Left lung (tissue), 10 donors: ENCODE data around the gene IKZF3. TPM values are rescaled to one million over a fixed set of nuclear protein-coding genes. Genes with fewer than 3 reads are reported as not detected.
"Not testable (repeated sequence)": the region's sequence is repeated elsewhere in the genome, so short reads cannot be mapped to it uniquely, and the experiment has no call there.

Experiments used
- ATAC-seq: fragments of 200-7000 bp; cut with Tn5 transposase; one replicate; pipeline ENCODE4 v1.9.1; 2020; ENCODE audit warnings: moderate library complexity
- DNase-seq, 4 donors: peaks; one replicate each; pipeline ENCODE4 v3.0.0-alpha.2; 2013 to 2020
- H3K27ac ChIP-seq, 2 donors: fragments of 200-600 bp; sonication (generic) in 1 of 2; one replicate each; pipeline versions ENCODE4 v1.5.0 to v1.8.0; 2020 to 2021
- H3K27me3 ChIP-seq, 2 donors: fragments of 200-600 bp; sonication (generic) in 1 of 2; one replicate each; pipeline versions ENCODE4 v1.5.0 to v1.8.0; 2020 to 2021
- H3K36me3 ChIP-seq, 2 donors: fragments of 200-600 bp; sonication (generic) in 1 of 2; one replicate each; pipeline versions ENCODE4 v1.5.0 to v1.8.0; 2020 to 2021
- H3K4me1 ChIP-seq, 2 donors: fragments of 200-600 bp; one replicate each; pipeline ENCODE4 v1.8.0; 2021
- H3K4me3 ChIP-seq, 2 donors: fragments of 200-600 bp; sonication (generic) in 1 of 2; one replicate each; pipeline versions ENCODE4 v1.5.0 to v1.8.0; 2020 to 2021; ENCODE audit warnings: mild to moderate bottlenecking in 1 of 2
- H3K9me3 ChIP-seq, 2 donors: fragments of 200-600 bp; sonication (generic) in 1 of 2; one replicate each; pipeline versions ENCODE4 v1.5.0 to v1.8.0; 2020 to 2021
- intact Hi-C, 2 donors: fragments of 100-400 bp; cut with DNase I; formaldehyde crosslinking; loops; one replicate each; pipeline versions ENCODE4 v1.11.2 to v1.14.2; 2022
- polyA plus RNA-seq, 6 donors: library from polyadenylated mRNA; unstranded; fragments of 120-200 nt; gene quantifications; one replicate each; pipeline ENCODE4 v1.2.1, GENCODE V29; 2013; ENCODE audit not compliant: insufficient read length in 6 of 6
- total RNA-seq, 2 donors: library from RNA; stranded (reverse); fragmentation: NEBNext Ultra II Directional; extraction: Animal tissue kit (Norgen Biotek cat#: 25700); gene quantifications; one replicate each; pipeline ENCODE4 v1.2.1, GENCODE V29; 2021
- TF ChIP-seq, protein P1 (sequence below), 2 donors: fragments of 200-600 bp; sonication (generic) in 1 of 2; IDR thresholded peaks; one replicate each; pipeline versions ENCODE4 v1.5.0 to v1.8.0; 2021; ENCODE audit warnings: antibody characterized with exemption in 2 of 2
- donor health status: DM: no; HTN: yes; CAD: no.
- donor health status: DM: no; HTN: no; CAD: no.

Gene IKZF3
- total and polyA plus RNA-seq, 8 donors = 1.2 to 6.6 (median 1.7) TPM

GRCh38 chr17:39752241-39752881 lies 111.8 kb downstream of the IKZF3 start:
- DNase-seq = no peak
- Histone ChIP-seq H3K36me3 (no peaks in the 10 kb centered on the region), H3K9me3 (no peaks in the 10 kb centered on the region), H3K27me3 (no peaks in the 10 kb centered on the region), H3K27ac (no peak overlapping the region), H3K4me3 (no peak overlapping the region), H3K4me1 (peaks cover 0 to 16% of the 10 kb centered on the region in 2 donors)
- TF ChIP-seq, protein P1, sequence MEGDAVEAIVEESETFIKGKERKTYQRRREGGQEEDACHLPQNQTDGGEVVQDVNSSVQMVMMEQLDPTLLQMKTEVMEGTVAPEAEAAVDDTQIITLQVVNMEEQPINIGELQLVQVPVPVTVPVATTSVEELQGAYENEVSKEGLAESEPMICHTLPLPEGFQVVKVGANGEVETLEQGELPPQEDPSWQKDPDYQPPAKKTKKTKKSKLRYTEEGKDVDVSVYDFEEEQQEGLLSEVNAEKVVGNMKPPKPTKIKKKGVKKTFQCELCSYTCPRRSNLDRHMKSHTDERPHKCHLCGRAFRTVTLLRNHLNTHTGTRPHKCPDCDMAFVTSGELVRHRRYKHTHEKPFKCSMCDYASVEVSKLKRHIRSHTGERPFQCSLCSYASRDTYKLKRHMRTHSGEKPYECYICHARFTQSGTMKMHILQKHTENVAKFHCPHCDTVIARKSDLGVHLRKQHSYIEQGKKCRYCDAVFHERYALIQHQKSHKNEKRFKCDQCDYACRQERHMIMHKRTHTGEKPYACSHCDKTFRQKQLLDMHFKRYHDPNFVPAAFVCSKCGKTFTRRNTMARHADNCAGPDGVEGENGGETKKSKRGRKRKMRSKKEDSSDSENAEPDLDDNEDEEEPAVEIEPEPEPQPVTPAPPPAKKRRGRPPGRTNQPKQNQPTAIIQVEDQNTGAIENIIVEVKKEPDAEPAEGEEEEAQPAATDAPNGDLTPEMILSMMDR (IDR thresholded peaks at IDR 0.05) = no peak
- intact Hi-C loops = no loop called here
- no peak for ATAC-seq

GRCh38 chr17:39751637-39752036 lies 112.5 kb downstream of the IKZF3 start:
- TF ChIP-seq, protein P1 (IDR thresholded peaks at IDR 0.05) = no peak
- intact Hi-C loops = no loop called here
- H3K9me3 ChIP-seq = no peaks in the 10 kb centered on the region
- H3K27me3 ChIP-seq = no peaks in the 10 kb centered on the region
- peaks cover 0 to 15% of the 10 kb centered on the region in 2 donors for H3K4me1 ChIP-seq
- no peak overlapping the region for H3K27ac ChIP-seq
- DNase-seq = no peak
- no peak overlapping the region for H3K4me3 ChIP-seq
- H3K36me3 ChIP-seq = no peaks in the 10 kb centered on the region
- ATAC-seq = no peak

DNA sequence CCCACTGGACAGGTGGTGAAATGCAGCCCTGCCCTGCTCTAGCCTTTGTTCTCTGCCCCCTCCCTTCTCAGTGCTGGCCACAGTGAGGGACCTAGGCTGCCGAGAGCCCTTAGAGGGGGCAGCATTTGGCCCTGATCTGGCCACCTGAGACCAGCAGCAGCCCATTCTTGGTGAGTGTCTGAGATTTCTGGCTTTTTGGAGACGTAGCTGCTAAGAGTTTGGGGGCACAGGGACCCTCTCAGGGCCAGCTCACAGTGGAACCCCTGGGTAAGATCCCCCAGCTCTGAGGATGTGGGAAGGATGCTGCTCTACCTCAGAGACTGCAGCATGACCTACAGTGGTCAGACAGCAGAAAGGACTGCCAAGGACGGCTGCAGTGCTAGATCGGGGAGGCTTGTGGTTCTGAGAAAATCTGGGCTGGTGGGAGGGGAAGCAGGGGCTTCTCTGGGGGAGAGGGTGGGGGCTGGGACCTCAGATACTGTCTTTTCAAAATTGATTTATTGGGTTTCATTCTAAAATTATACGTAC lies 113.0 kb downstream of the IKZF3 start:
- DNase-seq (no peak), ATAC-seq (no peak)
- H3K27me3 ChIP-seq = no peaks in the 10 kb centered on the region
- intact Hi-C loops = no loop called here
- TF ChIP-seq, protein P1 (IDR thresholded peaks at IDR 0.05) = no peak
- H3K4me3 ChIP-seq = no peak overlapping the region
- no peak overlapping the region for H3K27ac ChIP-seq
- H3K4me1 ChIP-seq = peaks cover 0 to 15% of the 10 kb centered on the region in 2 donors
- H3K36me3 ChIP-seq = no peaks in the 10 kb centered on the region
- H3K9me3 ChIP-seq = no peaks in the 10 kb centered on the region

- H3K36me3 ChIP-seq = no peaks in the 10 kb centered on the region
- H3K4me3 ChIP-seq = no peak overlapping the region
- H3K9me3 ChIP-seq = no peaks in the 10 kb centered on the region
- peaks cover 0 to 15% of the 10 kb centered on the region in 2 donors for H3K4me1 ChIP-seq
- H3K27me3 ChIP-seq = no peaks in the 10 kb centered on the region
- ATAC-seq = no peak
- H3K27ac ChIP-seq = no peak overlapping the region
- no peak for DNase-seq
- intact Hi-C loops = no loop called here
- TF ChIP-seq, protein P1 (IDR thresholded peaks at IDR 0.05) = no peak
Observed at GRCh38 chr17:39750131-39751015, 113.7 kb downstream of the IKZF3 start.

GRCh38 chr17:39748444-39749034 lies 115.6 kb downstream of the IKZF3 start:
- ATAC-seq, H3K4me3 ChIP-seq, H3K4me1 ChIP-seq, intact Hi-C loops, H3K27ac ChIP-seq, H3K36me3 ChIP-seq, H3K9me3 ChIP-seq: not testable (repeated sequence)
- H3K27me3 ChIP-seq = peaks cover 0 to 11% of the 10 kb centered on the region in 2 donors
- peak in 1 of 4 donors; percentile 4 for DNase-seq
